H9 (cell line): ENCODE data around the gene MAGEA9. TPM values are rescaled to one million over a fixed set of nuclear protein-coding genes. Genes with fewer than 3 reads are reported as not detected.

Experiments
- DNase-seq: peaks from one replicate; pipeline ENCODE4 v3.0.0-alpha.2; 2017
- H2AFZ ChIP-seq: one replicate; pipeline ENCODE4 v1.6.1; 2013; ENCODE audit warnings: mild to moderate bottlenecking, low read length, control low read depth, moderate library complexity
- H2AK5ac ChIP-seq: 2 replicates; pipeline ENCODE4 v1.6.1; 2013; ENCODE audit warnings: low read length, control low read depth, mixed read lengths; ENCODE audit not compliant: insufficient read length
- H2BK120ac ChIP-seq: one replicate; pipeline ENCODE4 v1.6.1; 2013; ENCODE audit warnings: low read depth, mild to moderate bottlenecking, low read length, control low read depth, inconsistent platforms; ENCODE audit not compliant: poor library complexity, severe bottlenecking
- H2BK12ac ChIP-seq: 2 replicates; pipeline ENCODE4 v1.6.1; 2013; ENCODE audit warnings: low read length, control low read depth, mixed read lengths, low read depth; ENCODE audit not compliant: insufficient read length
- H2BK15ac ChIP-seq: 2 replicates; pipeline ENCODE4 v1.6.1; 2013; ENCODE audit warnings: low read depth, low read length, control low read depth
- H2BK20ac ChIP-seq: one replicate; pipeline ENCODE4 v1.6.1; 2013; ENCODE audit warnings: low read depth, mild to moderate bottlenecking, low read length, control low read depth, inconsistent platforms; ENCODE audit not compliant: poor library complexity, severe bottlenecking
- H2BK5ac ChIP-seq: 2 replicates; pipeline ENCODE4 v1.6.1; 2013; ENCODE audit warnings: low read length, control low read depth, mixed read lengths; ENCODE audit not compliant: insufficient read length
- H3K14ac ChIP-seq: 2 replicates; pipeline ENCODE4 v1.6.1; 2013; ENCODE audit warnings: low read length, control low read depth; ENCODE audit not compliant: insufficient read depth
- H3K18ac ChIP-seq: 2 replicates; pipeline ENCODE4 v1.6.1; 2013; ENCODE audit warnings: low read depth, mild to moderate bottlenecking, mixed read lengths, low read length, control low read depth; ENCODE audit not compliant: insufficient read length
- H3K23ac ChIP-seq: 2 replicates; pipeline ENCODE4 v1.6.1; 2013; ENCODE audit warnings: low read length, control low read depth, mixed read lengths, low read depth; ENCODE audit not compliant: insufficient read length
- H3K23me2 ChIP-seq: 2 replicates; pipeline ENCODE4 v1.6.1; 2013; ENCODE audit warnings: low read depth, mild to moderate bottlenecking, mixed read lengths, low read length, control low read depth; ENCODE audit not compliant: insufficient read length, poor library complexity, severe bottlenecking
- H3K27ac ChIP-seq: 2 replicates; pipeline ENCODE4 v1.5.1; 2013; ENCODE audit warnings: low read length, control low read depth, mixed read lengths, low read depth; ENCODE audit not compliant: insufficient read length
- H3K27me3 ChIP-seq: 2 replicates; pipeline ENCODE4 v1.6.1; 2013; ENCODE audit warnings: low read length, control low read depth, inconsistent platforms; ENCODE audit not compliant: insufficient read depth
- H3K4ac ChIP-seq: 2 replicates; pipeline ENCODE4 v1.6.1; 2013; ENCODE audit warnings: low read depth, mild to moderate bottlenecking, control low read depth, inconsistent platforms, low read length, moderate library complexity
- H3K4me1 ChIP-seq: 2 replicates; pipeline ENCODE4 v1.6.1; 2013; ENCODE audit warnings: low read length, control low read depth, inconsistent platforms; ENCODE audit not compliant: insufficient read depth
- H3K4me2 ChIP-seq: 2 replicates; pipeline ENCODE4 v1.6.1; 2013; ENCODE audit warnings: low read length, control low read depth, mixed read lengths; ENCODE audit not compliant: insufficient read length, insufficient read depth
- H3K56ac ChIP-seq: 2 replicates; pipeline ENCODE4 v1.6.1; 2013; ENCODE audit warnings: low read depth, mild to moderate bottlenecking, mixed read lengths, low read length, control low read depth; ENCODE audit not compliant: insufficient read length
- H3K79me1 ChIP-seq: 2 replicates; pipeline ENCODE4 v1.6.1; 2013; ENCODE audit warnings: low read depth, mild to moderate bottlenecking, moderate library complexity, low read length, control low read depth, inconsistent platforms; ENCODE audit not compliant: insufficient read depth, poor library complexity, severe bottlenecking
- H3K79me2 ChIP-seq: 2 replicates; pipeline ENCODE4 v1.6.1; 2013; ENCODE audit warnings: low read length, control low read depth, inconsistent platforms; ENCODE audit not compliant: insufficient read depth
- H3K9ac ChIP-seq: 2 replicates; pipeline ENCODE4 v1.6.1; 2013; ENCODE audit warnings: low read length, control low read depth, mixed read lengths; ENCODE audit not compliant: insufficient read length; ENCODE audit errors: extremely low read depth
- H3K9me3 ChIP-seq: one replicate; pipeline ENCODE4 v1.6.1; 2013; ENCODE audit warnings: low read depth, low read length, inconsistent platforms; ENCODE audit not compliant: control insufficient read depth
- H3T11ph ChIP-seq: one replicate; pipeline ENCODE4 v1.6.1; 2013; ENCODE audit warnings: mild to moderate bottlenecking, low read length, control low read depth, inconsistent platforms
- H4K20me1 ChIP-seq: one replicate; pipeline ENCODE4 v1.6.1; 2013; ENCODE audit not compliant: control insufficient read depth, insufficient read length, insufficient read depth
- H4K5ac ChIP-seq: 2 replicates; pipeline ENCODE4 v1.6.1; 2013; ENCODE audit warnings: low read depth, mild to moderate bottlenecking, mixed read lengths, low read length, control low read depth; ENCODE audit not compliant: insufficient read length
- H4K8ac ChIP-seq: replicated peaks from 2 replicates; pipeline ENCODE4 v1.6.1; 2013; ENCODE audit warnings: low read length, control low read depth, mixed read lengths, low read depth; ENCODE audit not compliant: insufficient read length
- H4K91ac ChIP-seq: 2 replicates; pipeline ENCODE4 v1.6.1; 2013; ENCODE audit warnings: low read depth, mild to moderate bottlenecking, moderate library complexity, mixed read lengths, low read length, control low read depth; ENCODE audit not compliant: insufficient read length
- H3K27ac Mint-ChIP-seq, 3 experiments: 2 replicates in 2 of 3; 3 replicates in 1 of 3; pipeline ENCODE4 v1.8.0; 2020 to 2021; ENCODE audit warnings: mixed read lengths in 3 of 3, mild to moderate bottlenecking in 1 of 3, moderate library complexity in 1 of 3
- H3K27me3 Mint-ChIP-seq: 2 replicates; pipeline ENCODE4 v1.8.0; 2021; ENCODE audit warnings: low read depth, mild to moderate bottlenecking, moderate library complexity, mixed read lengths
- H3K36me3 Mint-ChIP-seq, 3 experiments: 2 replicates in 2 of 3; 3 replicates in 1 of 3; pipeline ENCODE4 v1.8.0; 2020 to 2021; ENCODE audit warnings: low read depth in 3 of 3, mixed read lengths in 3 of 3; ENCODE audit not compliant: insufficient read depth in 1 of 3
- H3K4me1 Mint-ChIP-seq, 2 experiments: 2 replicates each; pipeline ENCODE4 v1.8.0; 2020; ENCODE audit warnings: mixed read lengths in 2 of 2
- H3K4me3 Mint-ChIP-seq, 2 experiments: 2 replicates in 1 of 2; 3 replicates in 1 of 2; pipeline ENCODE4 v1.8.0; 2020 to 2021; ENCODE audit warnings: mild to moderate bottlenecking in 2 of 2, mixed read lengths in 2 of 2, moderate library complexity in 1 of 2
- H3K9me3 Mint-ChIP-seq, 2 experiments: 2 replicates in 1 of 2; 3 replicates in 1 of 2; pipeline ENCODE4 v1.8.0; 2020; ENCODE audit warnings: mild to moderate bottlenecking in 2 of 2, mixed read lengths in 2 of 2, moderate library complexity in 1 of 2
- CTCF ChIP-seq: fragments of 200-600 bp; sonication (generic); conservative IDR thresholded peaks from 3 replicates; pipeline ENCODE4 v1.8.0; 2021; ENCODE audit warnings: antibody characterized with exemption, mild to moderate bottlenecking
- WGBS: extraction: QIAGEN DNeasy Blood & Tissue Kit; methylation state at CpG from one replicate; pipeline ENCODE4 v1.1.7; 2013; ENCODE audit warnings: missing lambda C conversion rate, low lambda C conversion rate, mixed read lengths; ENCODE audit not compliant: insufficient read length; ENCODE audit errors: extremely low coverage; 5-methylcytosine and 5-hydroxymethylcytosine counted together
- total RNA-seq: library from RNA; stranded (reverse); gene quantifications from 2 replicates; pipeline ENCODE4 v1.2.1, GENCODE V29; 2021

The MAGEA9 gene
- total RNA-seq, 1 experiment from 2014 or later = 0.28 TPM

- H4K20me1 ChIP-seq = no peaks in the 10 kb centered on the region
- no peaks in the 10 kb centered on the region for H3K79me1 ChIP-seq
- H3K9me3 ChIP-seq = peaks cover 8% of the 10 kb centered on the region
- H3K14ac ChIP-seq = no peak overlapping the region
- H2AK5ac ChIP-seq = no peak overlapping the region
- H4K8ac ChIP-seq = no peak overlapping the region
- H3K27me3 Mint-ChIP-seq = peaks cover 1% of the 10 kb centered on the region; the same call in 1 of the 2 replicates
- H2BK15ac ChIP-seq = no peak overlapping the region
- no peak overlapping the region for H3K4me2 ChIP-seq
- DNase-seq = peak; percentile 68
- H2AFZ ChIP-seq = no peak overlapping the region
- no peak overlapping the region for H4K91ac ChIP-seq
- TF ChIP-seq CTCF = peak; percentile 62
- peaks cover 8 to 13% (median 8%) of the 10 kb centered on the region in 3 experiments for H3K36me3 Mint-ChIP-seq
- no peak overlapping the region for H3K4ac ChIP-seq
- no peak overlapping the region for H3K23ac ChIP-seq
- H3K4me1 Mint-ChIP-seq = peaks cover 36 to 39% of the 10 kb centered on the region in 2 experiments
- H3K27ac Mint-ChIP-seq = no peak overlapping the region
- H3K27me3 ChIP-seq = no peaks in the 10 kb centered on the region
- WGBS = no CpG with 5 or more reads among the region's 3 CpGs
- H3K4me3 Mint-ChIP-seq = no peak overlapping the region
- no peak overlapping the region for H2BK20ac ChIP-seq
- no peak overlapping the region for H4K5ac ChIP-seq
- no peak overlapping the region for H3T11ph ChIP-seq
- H3K9me3 Mint-ChIP-seq = peaks cover 65 to 80% of the 10 kb centered on the region in 2 experiments
- H2BK120ac ChIP-seq = no peak overlapping the region
- no peak overlapping the region for H2BK12ac ChIP-seq
- H3K79me2 ChIP-seq = no peaks in the 10 kb centered on the region
- H3K18ac ChIP-seq = no peak overlapping the region
- H3K4me1 ChIP-seq = peaks cover 2% of the 10 kb centered on the region; the same call in 1 of the 2 replicates
- peaks cover 3% of the 10 kb centered on the region for H3K23me2 ChIP-seq
- no peak overlapping the region for H3K27ac ChIP-seq
- no peak overlapping the region for H2BK5ac ChIP-seq
- H3K56ac ChIP-seq = no peak overlapping the region
- no peak overlapping the region for H3K9ac ChIP-seq
These were observed 43.7 kb downstream of the MAGEA9 start for GRCh38 chrX:149825424-149825823.
